B cell (primary cell): ENCODE data around the gene BTD. TPM values are rescaled to one million over a fixed set of nuclear protein-coding genes. Genes with fewer than 3 reads are reported as not detected.

Experiments
- ATAC-seq: fragments of 200-7000 bp; cut with Tn5 transposase; one replicate; pipeline ENCODE4 v1.10.0; 2021; ENCODE audit warnings: low read depth, mild to moderate bottlenecking, moderate number of reproducible peaks, moderate library complexity
- CTCF ChIA-PET: fragments of 350-600 bp; sonication (Branson Sonifier 250); formaldehyde crosslinking; loops from one replicate; lab custom pipeline; 2021; ENCODE audit warnings: antibody characterized with exemption, inconsistent platforms; lab: Charles Lee
- POLR2A ChIA-PET: fragments of 350-600 bp; sonication (Branson Sonifier 250); formaldehyde crosslinking; loops from one replicate; lab custom pipeline; 2021; ENCODE audit warnings: antibody characterized with exemption; lab: Charles Lee
- DNase-seq: peaks from one replicate; pipeline ENCODE4 v3.0.0; 2013
- H2AFZ ChIP-seq: 2 replicates; pipeline ENCODE4 v1.6.1; 2012; ENCODE audit warnings: mild to moderate bottlenecking, low read depth, low read length; ENCODE audit not compliant: insufficient read depth, poor library complexity, severe bottlenecking
- H3K27ac ChIP-seq, 2 donors: 1 replicate in 1 of 2; 2 replicates in 1 of 2; pipeline ENCODE4 v1.5.1; 2012 to 2013; ENCODE audit warnings: low read length in 2 of 2, mild to moderate bottlenecking in 2 of 2, moderate library complexity in 1 of 2
- H3K27me3 ChIP-seq, 4 experiments: fragments of 200-600 bp in 1 of 4; sonication (generic) in 1 of 4; replicated peaks in 1 of 4; 1 replicate in 2 of 4; 2 replicates in 2 of 4; pipeline versions ENCODE4 v1.6.1 to v1.7.0; 2013 to 2016; ENCODE audit warnings: low read length in 3 of 4, mild to moderate bottlenecking in 2 of 4, mixed read lengths in 1 of 4, moderate library complexity in 1 of 4; ENCODE audit not compliant: insufficient read depth in 4 of 4, control insufficient read depth in 3 of 4; ENCODE audit errors: control extremely low read depth in 1 of 4
- H3K36me3 ChIP-seq, 2 experiments: replicated peaks in 1 of 2; 1 replicate in 1 of 2; 2 replicates in 1 of 2; pipeline versions ENCODE4 v1.6.1 to v1.7.1; 2013; ENCODE audit warnings: low read length in 1 of 2; ENCODE audit not compliant: insufficient read depth in 2 of 2, control insufficient read depth in 1 of 2; ENCODE audit errors: control extremely low read depth in 1 of 2, extremely low read depth in 1 of 2
- H3K4me1 ChIP-seq, 2 donors: fragments of 200-600 bp in 1 of 2; sonication (generic) in 1 of 2; 1 replicate in 1 of 2; 2 replicates in 1 of 2; pipeline versions ENCODE4 v1.5.1 to v1.6.1; 2013 to 2017; ENCODE audit warnings: low read length in 2 of 2; ENCODE audit not compliant: control insufficient read depth in 2 of 2, insufficient read depth in 2 of 2
- H3K4me2 ChIP-seq: replicated peaks from 2 replicates; pipeline ENCODE3; 2012; ENCODE audit warnings: mild to moderate bottlenecking, low read depth, low read length; ENCODE audit not compliant: poor library complexity, severe bottlenecking
- H3K4me3 ChIP-seq, 5 experiments: fragments of 200-600 bp in 1 of 5; sonication (generic) in 1 of 5; 1 replicate in 3 of 5; 2 replicates in 2 of 5; pipeline versions ENCODE4 v1.5.1 to v1.7.0; 2011 to 2016; ENCODE audit warnings: low read length in 4 of 5, mild to moderate bottlenecking in 4 of 5, low read depth in 2 of 5, control low read depth in 1 of 5, moderate library complexity in 1 of 5; ENCODE audit not compliant: insufficient read depth in 1 of 5; ENCODE audit errors: control extremely low read depth in 1 of 5, extremely low read depth in 1 of 5
- H3K79me2 ChIP-seq: fragments of 200-600 bp; sonication (generic); one replicate; pipeline ENCODE4 v1.6.0; 2016; ENCODE audit warnings: low read length; ENCODE audit not compliant: control insufficient read depth, insufficient read depth
- H3K9ac ChIP-seq: fragments of 200-600 bp; sonication (generic); 2 replicates; pipeline ENCODE4 v1.6.1; 2017; ENCODE audit warnings: mild to moderate bottlenecking, low read length, moderate library complexity
- H3K9me3 ChIP-seq, 3 donors: one replicate each; pipeline versions ENCODE4 v1.6.1 to v1.7.1; 2013; ENCODE audit warnings: low read length in 2 of 3; ENCODE audit not compliant: control insufficient read depth in 2 of 3, insufficient read depth in 1 of 3; ENCODE audit errors: control extremely low read depth in 1 of 3
- H4K20me1 ChIP-seq: 2 replicates; pipeline ENCODE4 v1.6.0; 2012; ENCODE audit warnings: mild to moderate bottlenecking, low read length; ENCODE audit not compliant: insufficient read depth, control insufficient read depth, poor library complexity, severe bottlenecking
- H3K27ac Mint-ChIP-seq: one replicate; pipeline ENCODE4 v1.8.0; 2021; ENCODE audit warnings: mixed read lengths
- H3K27me3 Mint-ChIP-seq: one replicate; pipeline ENCODE4 v1.8.0; 2021; ENCODE audit warnings: mixed read lengths
- H3K4me1 Mint-ChIP-seq: one replicate; pipeline ENCODE4 v1.8.0; 2021; ENCODE audit warnings: mixed read lengths
- H3K4me3 Mint-ChIP-seq: one replicate; pipeline ENCODE4 v1.8.0; 2021; ENCODE audit warnings: mixed read lengths
- H3K9me3 Mint-ChIP-seq: one replicate; pipeline ENCODE4 v1.8.0; 2022; ENCODE audit warnings: mixed read lengths; ENCODE audit not compliant: insufficient read depth
- CTCF ChIP-seq: fragments of 200-600 bp; IDR thresholded peaks from one replicate; pipeline ENCODE4 v1.8.0; 2022; ENCODE audit warnings: antibody characterized with exemption, mild to moderate bottlenecking
- EZH2 ChIP-seq: IDR thresholded peaks from 2 replicates; pipeline ENCODE4 v1.6.1; 2012; ENCODE audit warnings: borderline replicate concordance, low read depth, mild to moderate bottlenecking, moderate library complexity, low read length; ENCODE audit not compliant: insufficient read depth, poor library complexity, severe bottlenecking
- WGBS: methylation state at CpG from one replicate; pipeline ENCODE4 v1.1.5; 2013; ENCODE audit warnings: missing lambda C conversion rate; ENCODE audit not compliant: insufficient coverage; 5-methylcytosine and 5-hydroxymethylcytosine counted together
- intact Hi-C: fragments of 100-400 bp; cut with micrococcal nuclease; formaldehyde crosslinking; loops from one replicate; pipeline ENCODE4 v1.10.0; 2022
- polyA plus RNA-seq: library from polyadenylated mRNA; depleted of rRNA; stranded (reverse); fragments of >200 nt; gene quantifications from 2 replicates; pipeline ENCODE4 v1.2.3, GENCODE V29; 2012
- total RNA-seq, 2 donors: library from RNA; stranded (reverse); fragments of 120-200 nt in 1 of 2; gene quantifications; 1 replicate in 1 of 2; 2 replicates in 1 of 2; pipeline versions ENCODE4 v1.2.3 to v1.2.4, GENCODE V29; 2013 to 2022

BTD gene
- total and polyA plus RNA-seq, 2 donors (not counting 1 experiment from before 2014, with no cell fraction given): 8.2 to 25.3 TPM

- Histone ChIP-seq H3K4me3 (no peak overlapping the region), H4K20me1 (no peaks in the 10 kb centered on the region), H3K9ac (no peak overlapping the region), H3K9me3 (no peaks in the 10 kb centered on the region), H3K4me2 (no peak overlapping the region), H2AFZ (no peak overlapping the region), H3K36me3 (no peaks in the 10 kb centered on the region), H3K27ac (no peak overlapping the region), H3K79me2 (no peaks in the 10 kb centered on the region), H3K4me1 (peaks cover 13 to 26% of the 10 kb centered on the region in 2 donors), H3K27me3 (no peaks in the 10 kb centered on the region)
- intact Hi-C loops: no loop called here
- POLR2A ChIA-PET: no interaction called here
- Mint-ChIP-seq H3K4me1 (peaks cover 34% of the 10 kb centered on the region), H3K27me3 (no peaks in the 10 kb centered on the region), H3K27ac (no peak overlapping the region), H3K4me3 (no peak overlapping the region), H3K9me3 (no peaks in the 10 kb centered on the region)
- ATAC-seq (no peak), DNase-seq (no peak)
- CTCF ChIA-PET: no interaction called here
- TF ChIP-seq EZH2: no peak
- TF ChIP-seq CTCF: no peak
- WGBS: 100% methylated on average over 2 of the region's 5 CpGs
Observed at GRCh38 chr3:15633159-15633558, 31.6 kb downstream of the BTD start.

GRCh38 chr3:15633766-15634598 is 32.4 kb downstream of the BTD start:
- ATAC-seq: no peak
- ChIA-PET POLR2A (no interaction called here), CTCF (interaction anchor here (2.6 kb wide), 1 partner anchor 178 kb away, joined by 8 read pairs; no protein-coding TSS in a partner anchor)
- Histone ChIP-seq H3K27me3 (no peaks in the 10 kb centered on the region), H3K9ac (no peak overlapping the region), H3K27ac (no peak overlapping the region), H3K4me1 (peaks cover 13 to 26% of the 10 kb centered on the region in 2 donors), H3K4me3 (no peak overlapping the region), H3K79me2 (no peaks in the 10 kb centered on the region), H4K20me1 (no peaks in the 10 kb centered on the region), H3K36me3 (peaks cover 0 to 2% of the 10 kb centered on the region in 2 experiments), H3K9me3 (no peaks in the 10 kb centered on the region), H2AFZ (no peak overlapping the region), H3K4me2 (no peak overlapping the region)
- Mint-ChIP-seq H3K27me3 (no peaks in the 10 kb centered on the region), H3K9me3 (no peaks in the 10 kb centered on the region), H3K4me1 (peaks cover 34% of the 10 kb centered on the region), H3K4me3 (no peak overlapping the region), H3K27ac (no peak overlapping the region)
- WGBS: 100% methylated on average over 2 of the region's 4 CpGs
- TF ChIP-seq CTCF (no peak), EZH2 (no peak)
- DNase-seq: no peak
- intact Hi-C loops: no loop called here
